ENCODE results near the gene MYLK. TPM values are rescaled to one million over a fixed set of nuclear protein-coding genes. Genes with fewer than 3 reads are reported as not detected.

The MYLK gene
- 13.5 to 18.4 TPM (median 16.9 TPM) in 5 replicates for total RNA-seq (2022; extraction: Qiagen RNA extraction)

GRCh38 chr3:123884203-123884831, at the start of gene MYLK:
Gene MYLK (minus strand): TSS chr3:123884332. CDS start chr3:123793841, 90,491 bp downstream.

GRCh38 chr3:123584988-123585937, 298.9 kb downstream of the MYLK start, which contains the start of gene HACD2:
Gene HACD2 (minus strand): TSS chr3:123585053. CDS start chr3:123585027, 26 bp downstream.

Other genes starting within 250 kb of the MYLK start
- 15.1 to 19.8 TPM (median 17.4 TPM) in 5 replicates for gene CCDC14, start 76.9 kb upstream of the MYLK start, total RNA-seq (2022; extraction: Qiagen RNA extraction)
- not detected in 5 replicates for gene ROPN1, start 107.8 kb upstream of the MYLK start, total RNA-seq (2022; extraction: Qiagen RNA extraction)
- 1.4 to 2.2 TPM (median 2.0 TPM) in 5 replicates for gene KALRN, start 149.0 kb upstream of the MYLK start, total RNA-seq (2022; extraction: Qiagen RNA extraction)

All from A549 treated with dexamethasone at 1 μM for 4 hours (cell line).